H9 (cell line): ENCODE results near the gene GIPC1. TPM values are rescaled to one million over a fixed set of nuclear protein-coding genes. Genes with fewer than 3 reads are reported as not detected.
"Not testable (repeated sequence)": the region's sequence is repeated elsewhere in the genome, so short reads cannot be mapped to it uniquely, and the experiment has no call there.

Experiments
- DNase-seq: peaks from one replicate; pipeline ENCODE4 v3.0.0-alpha.2; 2017
- H2AFZ ChIP-seq: one replicate; pipeline ENCODE4 v1.6.1; 2013; ENCODE audit warnings: mild to moderate bottlenecking, low read length, control low read depth, moderate library complexity
- H2AK5ac ChIP-seq: 2 replicates; pipeline ENCODE4 v1.6.1; 2013; ENCODE audit warnings: low read length, control low read depth, mixed read lengths; ENCODE audit not compliant: insufficient read length
- H2BK120ac ChIP-seq: one replicate; pipeline ENCODE4 v1.6.1; 2013; ENCODE audit warnings: low read depth, mild to moderate bottlenecking, low read length, control low read depth, inconsistent platforms; ENCODE audit not compliant: poor library complexity, severe bottlenecking
- H2BK12ac ChIP-seq: 2 replicates; pipeline ENCODE4 v1.6.1; 2013; ENCODE audit warnings: low read length, control low read depth, mixed read lengths, low read depth; ENCODE audit not compliant: insufficient read length
- H2BK15ac ChIP-seq: 2 replicates; pipeline ENCODE4 v1.6.1; 2013; ENCODE audit warnings: low read depth, low read length, control low read depth
- H2BK20ac ChIP-seq: one replicate; pipeline ENCODE4 v1.6.1; 2013; ENCODE audit warnings: low read depth, mild to moderate bottlenecking, low read length, control low read depth, inconsistent platforms; ENCODE audit not compliant: poor library complexity, severe bottlenecking
- H2BK5ac ChIP-seq: 2 replicates; pipeline ENCODE4 v1.6.1; 2013; ENCODE audit warnings: low read length, control low read depth, mixed read lengths; ENCODE audit not compliant: insufficient read length
- H3K14ac ChIP-seq: 2 replicates; pipeline ENCODE4 v1.6.1; 2013; ENCODE audit warnings: low read length, control low read depth; ENCODE audit not compliant: insufficient read depth
- H3K18ac ChIP-seq: 2 replicates; pipeline ENCODE4 v1.6.1; 2013; ENCODE audit warnings: low read depth, mild to moderate bottlenecking, mixed read lengths, low read length, control low read depth; ENCODE audit not compliant: insufficient read length
- H3K23ac ChIP-seq: 2 replicates; pipeline ENCODE4 v1.6.1; 2013; ENCODE audit warnings: low read length, control low read depth, mixed read lengths, low read depth; ENCODE audit not compliant: insufficient read length
- H3K23me2 ChIP-seq: 2 replicates; pipeline ENCODE4 v1.6.1; 2013; ENCODE audit warnings: low read depth, mild to moderate bottlenecking, mixed read lengths, low read length, control low read depth; ENCODE audit not compliant: insufficient read length, poor library complexity, severe bottlenecking
- H3K27ac ChIP-seq: 2 replicates; pipeline ENCODE4 v1.5.1; 2013; ENCODE audit warnings: low read length, control low read depth, mixed read lengths, low read depth; ENCODE audit not compliant: insufficient read length
- H3K27me3 ChIP-seq: 2 replicates; pipeline ENCODE4 v1.6.1; 2013; ENCODE audit warnings: low read length, control low read depth, inconsistent platforms; ENCODE audit not compliant: insufficient read depth
- H3K4ac ChIP-seq: 2 replicates; pipeline ENCODE4 v1.6.1; 2013; ENCODE audit warnings: low read depth, mild to moderate bottlenecking, control low read depth, inconsistent platforms, low read length, moderate library complexity
- H3K4me1 ChIP-seq: 2 replicates; pipeline ENCODE4 v1.6.1; 2013; ENCODE audit warnings: low read length, control low read depth, inconsistent platforms; ENCODE audit not compliant: insufficient read depth
- H3K4me2 ChIP-seq: 2 replicates; pipeline ENCODE4 v1.6.1; 2013; ENCODE audit warnings: low read length, control low read depth, mixed read lengths; ENCODE audit not compliant: insufficient read length, insufficient read depth
- H3K56ac ChIP-seq: 2 replicates; pipeline ENCODE4 v1.6.1; 2013; ENCODE audit warnings: low read depth, mild to moderate bottlenecking, mixed read lengths, low read length, control low read depth; ENCODE audit not compliant: insufficient read length
- H3K79me1 ChIP-seq: 2 replicates; pipeline ENCODE4 v1.6.1; 2013; ENCODE audit warnings: low read depth, mild to moderate bottlenecking, moderate library complexity, low read length, control low read depth, inconsistent platforms; ENCODE audit not compliant: insufficient read depth, poor library complexity, severe bottlenecking
- H3K79me2 ChIP-seq: 2 replicates; pipeline ENCODE4 v1.6.1; 2013; ENCODE audit warnings: low read length, control low read depth, inconsistent platforms; ENCODE audit not compliant: insufficient read depth
- H3K9ac ChIP-seq: 2 replicates; pipeline ENCODE4 v1.6.1; 2013; ENCODE audit warnings: low read length, control low read depth, mixed read lengths; ENCODE audit not compliant: insufficient read length; ENCODE audit errors: extremely low read depth
- H3K9me3 ChIP-seq: one replicate; pipeline ENCODE4 v1.6.1; 2013; ENCODE audit warnings: low read depth, low read length, inconsistent platforms; ENCODE audit not compliant: control insufficient read depth
- H3T11ph ChIP-seq: one replicate; pipeline ENCODE4 v1.6.1; 2013; ENCODE audit warnings: mild to moderate bottlenecking, low read length, control low read depth, inconsistent platforms
- H4K20me1 ChIP-seq: one replicate; pipeline ENCODE4 v1.6.1; 2013; ENCODE audit not compliant: control insufficient read depth, insufficient read length, insufficient read depth
- H4K5ac ChIP-seq: 2 replicates; pipeline ENCODE4 v1.6.1; 2013; ENCODE audit warnings: low read depth, mild to moderate bottlenecking, mixed read lengths, low read length, control low read depth; ENCODE audit not compliant: insufficient read length
- H4K8ac ChIP-seq: replicated peaks from 2 replicates; pipeline ENCODE4 v1.6.1; 2013; ENCODE audit warnings: low read length, control low read depth, mixed read lengths, low read depth; ENCODE audit not compliant: insufficient read length
- H4K91ac ChIP-seq: 2 replicates; pipeline ENCODE4 v1.6.1; 2013; ENCODE audit warnings: low read depth, mild to moderate bottlenecking, moderate library complexity, mixed read lengths, low read length, control low read depth; ENCODE audit not compliant: insufficient read length
- H3K27ac Mint-ChIP-seq, 3 experiments: 2 replicates in 2 of 3; 3 replicates in 1 of 3; pipeline ENCODE4 v1.8.0; 2020 to 2021; ENCODE audit warnings: mixed read lengths in 3 of 3, mild to moderate bottlenecking in 1 of 3, moderate library complexity in 1 of 3
- H3K27me3 Mint-ChIP-seq: 2 replicates; pipeline ENCODE4 v1.8.0; 2021; ENCODE audit warnings: low read depth, mild to moderate bottlenecking, moderate library complexity, mixed read lengths
- H3K36me3 Mint-ChIP-seq, 3 experiments: 2 replicates in 2 of 3; 3 replicates in 1 of 3; pipeline ENCODE4 v1.8.0; 2020 to 2021; ENCODE audit warnings: low read depth in 3 of 3, mixed read lengths in 3 of 3; ENCODE audit not compliant: insufficient read depth in 1 of 3
- H3K4me1 Mint-ChIP-seq, 2 experiments: 2 replicates each; pipeline ENCODE4 v1.8.0; 2020; ENCODE audit warnings: mixed read lengths in 2 of 2
- H3K4me3 Mint-ChIP-seq, 2 experiments: 2 replicates in 1 of 2; 3 replicates in 1 of 2; pipeline ENCODE4 v1.8.0; 2020 to 2021; ENCODE audit warnings: mild to moderate bottlenecking in 2 of 2, mixed read lengths in 2 of 2, moderate library complexity in 1 of 2
- H3K9me3 Mint-ChIP-seq, 2 experiments: 2 replicates in 1 of 2; 3 replicates in 1 of 2; pipeline ENCODE4 v1.8.0; 2020; ENCODE audit warnings: mild to moderate bottlenecking in 2 of 2, mixed read lengths in 2 of 2, moderate library complexity in 1 of 2
- WGBS: extraction: QIAGEN DNeasy Blood & Tissue Kit; methylation state at CpG from one replicate; pipeline ENCODE4 v1.1.7; 2013; ENCODE audit warnings: missing lambda C conversion rate, low lambda C conversion rate, mixed read lengths; ENCODE audit not compliant: insufficient read length; ENCODE audit errors: extremely low coverage; 5-methylcytosine and 5-hydroxymethylcytosine counted together
- total RNA-seq: library from RNA; stranded (reverse); gene quantifications from 2 replicates; pipeline ENCODE4 v1.2.1, GENCODE V29; 2021
- TF ChIP-seq, protein P1 (sequence below): fragments of 200-600 bp; sonication (generic); conservative IDR thresholded peaks from 3 replicates; pipeline ENCODE4 v1.8.0; 2021; ENCODE audit warnings: antibody characterized with exemption, mild to moderate bottlenecking

The GIPC1 gene
- total RNA-seq, 1 experiment from 2014 or later: 70.6 TPM

DNA sequence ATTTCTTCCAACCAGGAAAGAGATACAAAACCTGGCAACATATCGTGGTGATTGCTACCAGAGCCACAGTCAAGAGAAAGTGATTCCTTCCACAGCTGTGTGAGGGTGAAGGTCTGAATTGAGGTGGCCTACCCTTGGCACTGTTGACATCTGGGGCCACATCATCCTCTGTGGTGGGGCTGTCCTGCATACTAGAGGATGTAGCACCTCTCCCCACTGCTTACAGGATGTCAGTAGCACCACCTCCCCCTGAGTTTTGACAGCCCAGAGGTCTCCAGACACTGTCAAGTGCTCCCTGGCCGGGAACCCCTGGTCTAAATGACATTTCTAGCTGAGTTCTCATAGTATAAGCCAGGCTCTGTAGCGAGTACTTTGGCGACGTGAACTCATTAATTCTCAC is 36.2 kb downstream of the GIPC1 start:
- no peak overlapping the region for H2BK120ac ChIP-seq
- no peak for DNase-seq
- H2BK20ac ChIP-seq: no peak overlapping the region
- no peak overlapping the region for H3K18ac ChIP-seq
- no peak overlapping the region for H3K56ac ChIP-seq
- no peak overlapping the region for H3T11ph ChIP-seq
- H3K79me1 ChIP-seq: no peaks in the 10 kb centered on the region
- H3K79me2 ChIP-seq: no peaks in the 10 kb centered on the region
- H3K9ac ChIP-seq: no peak overlapping the region
- no peak overlapping the region for H2AK5ac ChIP-seq
- H2BK5ac ChIP-seq: no peak overlapping the region
- H3K27me3 ChIP-seq: no peaks in the 10 kb centered on the region
- no peaks in the 10 kb centered on the region for H3K9me3 ChIP-seq
- no peak overlapping the region for H2BK12ac ChIP-seq
- H2BK15ac ChIP-seq: no peak overlapping the region
- H3K36me3 Mint-ChIP-seq: peaks cover 11 to 57% (median 50%) of the 10 kb centered on the region in 3 experiments; a peak in 6 of 7 replicates
- WGBS: no CpG with 5 or more reads among the region's 5 CpGs
- TF ChIP-seq, protein P1, sequence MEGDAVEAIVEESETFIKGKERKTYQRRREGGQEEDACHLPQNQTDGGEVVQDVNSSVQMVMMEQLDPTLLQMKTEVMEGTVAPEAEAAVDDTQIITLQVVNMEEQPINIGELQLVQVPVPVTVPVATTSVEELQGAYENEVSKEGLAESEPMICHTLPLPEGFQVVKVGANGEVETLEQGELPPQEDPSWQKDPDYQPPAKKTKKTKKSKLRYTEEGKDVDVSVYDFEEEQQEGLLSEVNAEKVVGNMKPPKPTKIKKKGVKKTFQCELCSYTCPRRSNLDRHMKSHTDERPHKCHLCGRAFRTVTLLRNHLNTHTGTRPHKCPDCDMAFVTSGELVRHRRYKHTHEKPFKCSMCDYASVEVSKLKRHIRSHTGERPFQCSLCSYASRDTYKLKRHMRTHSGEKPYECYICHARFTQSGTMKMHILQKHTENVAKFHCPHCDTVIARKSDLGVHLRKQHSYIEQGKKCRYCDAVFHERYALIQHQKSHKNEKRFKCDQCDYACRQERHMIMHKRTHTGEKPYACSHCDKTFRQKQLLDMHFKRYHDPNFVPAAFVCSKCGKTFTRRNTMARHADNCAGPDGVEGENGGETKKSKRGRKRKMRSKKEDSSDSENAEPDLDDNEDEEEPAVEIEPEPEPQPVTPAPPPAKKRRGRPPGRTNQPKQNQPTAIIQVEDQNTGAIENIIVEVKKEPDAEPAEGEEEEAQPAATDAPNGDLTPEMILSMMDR: no peak
- no peak overlapping the region for H3K27ac Mint-ChIP-seq
- H3K23me2 ChIP-seq: no peaks in the 10 kb centered on the region
- H4K91ac ChIP-seq: no peak overlapping the region
- no peak overlapping the region for H3K27ac ChIP-seq
- H3K9me3 Mint-ChIP-seq: no peaks in the 10 kb centered on the region
- no peak overlapping the region for H3K23ac ChIP-seq
- H3K4me3 Mint-ChIP-seq: no peak overlapping the region
- H4K8ac ChIP-seq: no peak overlapping the region
- no peaks in the 10 kb centered on the region for H4K20me1 ChIP-seq
- no peak overlapping the region for H3K4ac ChIP-seq
- no peaks in the 10 kb centered on the region for H3K4me1 ChIP-seq
- H3K14ac ChIP-seq: no peak overlapping the region
- no peak overlapping the region for H4K5ac ChIP-seq
- H3K4me2 ChIP-seq: no peak overlapping the region
- no peaks in the 10 kb centered on the region for H3K27me3 Mint-ChIP-seq
- no peak overlapping the region for H2AFZ ChIP-seq
- no peaks in the 10 kb centered on the region for H3K4me1 Mint-ChIP-seq

DNA sequence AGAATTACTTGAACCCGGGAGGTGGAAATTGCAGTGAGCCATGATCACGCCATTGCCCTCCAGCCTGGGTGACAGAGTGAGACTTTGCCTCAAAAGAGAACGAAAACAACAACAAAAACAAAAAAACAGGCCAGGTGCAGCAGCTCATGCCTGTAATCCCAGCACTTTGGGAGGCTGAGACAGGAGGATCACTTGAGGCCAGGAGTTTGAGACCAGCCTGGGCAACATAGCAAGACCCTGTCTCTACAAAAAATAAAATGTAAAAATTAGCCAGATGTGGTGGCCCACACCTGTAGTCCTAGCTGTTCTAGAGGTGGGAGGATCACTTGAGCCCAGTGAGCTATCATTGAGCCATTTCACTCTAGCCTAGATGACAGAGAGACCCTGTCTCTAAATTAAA is 43.6 kb downstream of the GIPC1 start:
- H4K20me1 ChIP-seq, H3K4me3 Mint-ChIP-seq, H3K4ac ChIP-seq, H3K4me1 ChIP-seq, H3K79me1 ChIP-seq, H3K23me2 ChIP-seq, H3K27ac Mint-ChIP-seq, H2BK20ac ChIP-seq, H3K23ac ChIP-seq, H3T11ph ChIP-seq, H3K56ac ChIP-seq, H2BK12ac ChIP-seq, H3K27me3 ChIP-seq, H3K4me1 Mint-ChIP-seq, H3K4me2 ChIP-seq, H3K27ac ChIP-seq, H3K79me2 ChIP-seq, H2BK120ac ChIP-seq, H3K18ac ChIP-seq, H2BK15ac ChIP-seq, H3K14ac ChIP-seq, H2AK5ac ChIP-seq, DNase-seq, H3K9me3 ChIP-seq, H4K5ac ChIP-seq, H4K91ac ChIP-seq, H3K9ac ChIP-seq, H2AFZ ChIP-seq, H3K9me3 Mint-ChIP-seq, H2BK5ac ChIP-seq, H3K27me3 Mint-ChIP-seq, H4K8ac ChIP-seq: not testable (repeated sequence)
- no CpG with 5 or more reads among the region's 3 CpGs for WGBS
- H3K36me3 Mint-ChIP-seq: peaks cover 32 to 60% (median 57%) of the 10 kb centered on the region in 3 experiments
